H9 (cell line): Measurements from ENCODE around the gene KMT2C. TPM values are rescaled to one million over a fixed set of nuclear protein-coding genes. Genes with fewer than 3 reads are reported as not detected.

Experiments
- DNase-seq: peaks from one replicate; pipeline ENCODE4 v3.0.0-alpha.2; 2017
- H2AFZ ChIP-seq: one replicate; pipeline ENCODE4 v1.6.1; 2013; ENCODE audit warnings: mild to moderate bottlenecking, low read length, control low read depth, moderate library complexity
- H2AK5ac ChIP-seq: 2 replicates; pipeline ENCODE4 v1.6.1; 2013; ENCODE audit warnings: low read length, control low read depth, mixed read lengths; ENCODE audit not compliant: insufficient read length
- H2BK120ac ChIP-seq: one replicate; pipeline ENCODE4 v1.6.1; 2013; ENCODE audit warnings: low read depth, mild to moderate bottlenecking, low read length, control low read depth, inconsistent platforms; ENCODE audit not compliant: poor library complexity, severe bottlenecking
- H2BK12ac ChIP-seq: 2 replicates; pipeline ENCODE4 v1.6.1; 2013; ENCODE audit warnings: low read length, control low read depth, mixed read lengths, low read depth; ENCODE audit not compliant: insufficient read length
- H2BK15ac ChIP-seq: 2 replicates; pipeline ENCODE4 v1.6.1; 2013; ENCODE audit warnings: low read depth, low read length, control low read depth
- H2BK20ac ChIP-seq: one replicate; pipeline ENCODE4 v1.6.1; 2013; ENCODE audit warnings: low read depth, mild to moderate bottlenecking, low read length, control low read depth, inconsistent platforms; ENCODE audit not compliant: poor library complexity, severe bottlenecking
- H2BK5ac ChIP-seq: 2 replicates; pipeline ENCODE4 v1.6.1; 2013; ENCODE audit warnings: low read length, control low read depth, mixed read lengths; ENCODE audit not compliant: insufficient read length
- H3K14ac ChIP-seq: 2 replicates; pipeline ENCODE4 v1.6.1; 2013; ENCODE audit warnings: low read length, control low read depth; ENCODE audit not compliant: insufficient read depth
- H3K18ac ChIP-seq: 2 replicates; pipeline ENCODE4 v1.6.1; 2013; ENCODE audit warnings: low read depth, mild to moderate bottlenecking, mixed read lengths, low read length, control low read depth; ENCODE audit not compliant: insufficient read length
- H3K23ac ChIP-seq: 2 replicates; pipeline ENCODE4 v1.6.1; 2013; ENCODE audit warnings: low read length, control low read depth, mixed read lengths, low read depth; ENCODE audit not compliant: insufficient read length
- H3K23me2 ChIP-seq: 2 replicates; pipeline ENCODE4 v1.6.1; 2013; ENCODE audit warnings: low read depth, mild to moderate bottlenecking, mixed read lengths, low read length, control low read depth; ENCODE audit not compliant: insufficient read length, poor library complexity, severe bottlenecking
- H3K27ac ChIP-seq: 2 replicates; pipeline ENCODE4 v1.5.1; 2013; ENCODE audit warnings: low read length, control low read depth, mixed read lengths, low read depth; ENCODE audit not compliant: insufficient read length
- H3K27me3 ChIP-seq: 2 replicates; pipeline ENCODE4 v1.6.1; 2013; ENCODE audit warnings: low read length, control low read depth, inconsistent platforms; ENCODE audit not compliant: insufficient read depth
- H3K4ac ChIP-seq: 2 replicates; pipeline ENCODE4 v1.6.1; 2013; ENCODE audit warnings: low read depth, mild to moderate bottlenecking, control low read depth, inconsistent platforms, low read length, moderate library complexity
- H3K4me1 ChIP-seq: 2 replicates; pipeline ENCODE4 v1.6.1; 2013; ENCODE audit warnings: low read length, control low read depth, inconsistent platforms; ENCODE audit not compliant: insufficient read depth
- H3K4me2 ChIP-seq: 2 replicates; pipeline ENCODE4 v1.6.1; 2013; ENCODE audit warnings: low read length, control low read depth, mixed read lengths; ENCODE audit not compliant: insufficient read length, insufficient read depth
- H3K56ac ChIP-seq: 2 replicates; pipeline ENCODE4 v1.6.1; 2013; ENCODE audit warnings: low read depth, mild to moderate bottlenecking, mixed read lengths, low read length, control low read depth; ENCODE audit not compliant: insufficient read length
- H3K79me1 ChIP-seq: 2 replicates; pipeline ENCODE4 v1.6.1; 2013; ENCODE audit warnings: low read depth, mild to moderate bottlenecking, moderate library complexity, low read length, control low read depth, inconsistent platforms; ENCODE audit not compliant: insufficient read depth, poor library complexity, severe bottlenecking
- H3K79me2 ChIP-seq: 2 replicates; pipeline ENCODE4 v1.6.1; 2013; ENCODE audit warnings: low read length, control low read depth, inconsistent platforms; ENCODE audit not compliant: insufficient read depth
- H3K9ac ChIP-seq: 2 replicates; pipeline ENCODE4 v1.6.1; 2013; ENCODE audit warnings: low read length, control low read depth, mixed read lengths; ENCODE audit not compliant: insufficient read length; ENCODE audit errors: extremely low read depth
- H3K9me3 ChIP-seq: one replicate; pipeline ENCODE4 v1.6.1; 2013; ENCODE audit warnings: low read depth, low read length, inconsistent platforms; ENCODE audit not compliant: control insufficient read depth
- H3T11ph ChIP-seq: one replicate; pipeline ENCODE4 v1.6.1; 2013; ENCODE audit warnings: mild to moderate bottlenecking, low read length, control low read depth, inconsistent platforms
- H4K20me1 ChIP-seq: one replicate; pipeline ENCODE4 v1.6.1; 2013; ENCODE audit not compliant: control insufficient read depth, insufficient read length, insufficient read depth
- H4K5ac ChIP-seq: 2 replicates; pipeline ENCODE4 v1.6.1; 2013; ENCODE audit warnings: low read depth, mild to moderate bottlenecking, mixed read lengths, low read length, control low read depth; ENCODE audit not compliant: insufficient read length
- H4K8ac ChIP-seq: replicated peaks from 2 replicates; pipeline ENCODE4 v1.6.1; 2013; ENCODE audit warnings: low read length, control low read depth, mixed read lengths, low read depth; ENCODE audit not compliant: insufficient read length
- H4K91ac ChIP-seq: 2 replicates; pipeline ENCODE4 v1.6.1; 2013; ENCODE audit warnings: low read depth, mild to moderate bottlenecking, moderate library complexity, mixed read lengths, low read length, control low read depth; ENCODE audit not compliant: insufficient read length
- H3K27ac Mint-ChIP-seq, 3 experiments: 2 replicates in 2 of 3; 3 replicates in 1 of 3; pipeline ENCODE4 v1.8.0; 2020 to 2021; ENCODE audit warnings: mixed read lengths in 3 of 3, mild to moderate bottlenecking in 1 of 3, moderate library complexity in 1 of 3
- H3K27me3 Mint-ChIP-seq: 2 replicates; pipeline ENCODE4 v1.8.0; 2021; ENCODE audit warnings: low read depth, mild to moderate bottlenecking, moderate library complexity, mixed read lengths
- H3K36me3 Mint-ChIP-seq, 3 experiments: 2 replicates in 2 of 3; 3 replicates in 1 of 3; pipeline ENCODE4 v1.8.0; 2020 to 2021; ENCODE audit warnings: low read depth in 3 of 3, mixed read lengths in 3 of 3; ENCODE audit not compliant: insufficient read depth in 1 of 3
- H3K4me1 Mint-ChIP-seq, 2 experiments: 2 replicates each; pipeline ENCODE4 v1.8.0; 2020; ENCODE audit warnings: mixed read lengths in 2 of 2
- H3K4me3 Mint-ChIP-seq, 2 experiments: 2 replicates in 1 of 2; 3 replicates in 1 of 2; pipeline ENCODE4 v1.8.0; 2020 to 2021; ENCODE audit warnings: mild to moderate bottlenecking in 2 of 2, mixed read lengths in 2 of 2, moderate library complexity in 1 of 2
- H3K9me3 Mint-ChIP-seq, 2 experiments: 2 replicates in 1 of 2; 3 replicates in 1 of 2; pipeline ENCODE4 v1.8.0; 2020; ENCODE audit warnings: mild to moderate bottlenecking in 2 of 2, mixed read lengths in 2 of 2, moderate library complexity in 1 of 2
- CTCF ChIP-seq: fragments of 200-600 bp; sonication (generic); conservative IDR thresholded peaks from 3 replicates; pipeline ENCODE4 v1.8.0; 2021; ENCODE audit warnings: antibody characterized with exemption, mild to moderate bottlenecking
- WGBS: extraction: QIAGEN DNeasy Blood & Tissue Kit; methylation state at CpG from one replicate; pipeline ENCODE4 v1.1.7; 2013; ENCODE audit warnings: missing lambda C conversion rate, low lambda C conversion rate, mixed read lengths; ENCODE audit not compliant: insufficient read length; ENCODE audit errors: extremely low coverage; 5-methylcytosine and 5-hydroxymethylcytosine counted together
- total RNA-seq: library from RNA; stranded (reverse); gene quantifications from 2 replicates; pipeline ENCODE4 v1.2.1, GENCODE V29; 2021

Gene KMT2C
- total RNA-seq, 1 experiment from 2014 or later: 32.2 TPM

DNA sequence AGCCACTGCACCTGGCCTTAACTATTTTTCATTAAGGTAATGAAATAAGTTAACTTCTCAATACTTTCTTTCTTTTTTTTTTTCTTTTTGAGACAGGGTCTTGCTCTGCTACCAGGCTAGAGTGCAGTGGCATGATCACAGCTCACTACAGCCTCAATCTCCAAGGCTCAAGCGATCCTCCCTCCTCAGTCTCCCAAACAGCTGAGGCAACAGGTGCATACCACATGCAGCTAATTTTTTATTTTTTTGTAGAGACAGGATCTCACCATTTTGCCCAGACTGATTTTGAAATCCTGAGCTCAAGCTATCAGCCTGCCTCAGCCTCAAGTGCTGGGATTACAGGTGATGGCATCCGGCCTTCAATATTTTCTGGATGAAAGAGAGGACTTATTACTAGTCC, 21.0 kb downstream of the KMT2C start:
- no peaks in the 10 kb centered on the region; the same call in 1 of the 2 replicates for H3K27me3 Mint-ChIP-seq
- H4K91ac ChIP-seq: no peak overlapping the region
- H3K9ac ChIP-seq: no peak overlapping the region
- no peak overlapping the region for H2BK15ac ChIP-seq
- no peak overlapping the region for H2BK5ac ChIP-seq
- H2BK20ac ChIP-seq: no peak overlapping the region
- TF ChIP-seq CTCF: no peak
- H2BK12ac ChIP-seq: no peak overlapping the region
- H3K14ac ChIP-seq: no peak overlapping the region
- no peak overlapping the region for H4K5ac ChIP-seq
- peaks cover 8% of the 10 kb centered on the region for H3K79me1 ChIP-seq
- no peaks in the 10 kb centered on the region for H3K23me2 ChIP-seq
- no peak overlapping the region for H2AK5ac ChIP-seq
- no peak overlapping the region for H3K4ac ChIP-seq
- no peak overlapping the region for H3K56ac ChIP-seq
- H3K4me3 Mint-ChIP-seq: no peak overlapping the region
- H3K4me2 ChIP-seq: no peak overlapping the region
- no peak overlapping the region for H3K27ac Mint-ChIP-seq
- no peak for DNase-seq
- no peak overlapping the region for H3K23ac ChIP-seq
- H2BK120ac ChIP-seq: no peak overlapping the region
- no peak overlapping the region for H4K8ac ChIP-seq
- H3K4me1 Mint-ChIP-seq: peaks cover 14 to 20% of the 10 kb centered on the region in 2 experiments
- H3T11ph ChIP-seq: no peak overlapping the region
- H3K36me3 Mint-ChIP-seq: peaks cover 0 to 11% (median 3%) of the 10 kb centered on the region in 3 experiments; a peak in 3 of 7 replicates
- no peak overlapping the region for H3K27ac ChIP-seq
- H2AFZ ChIP-seq: no peak overlapping the region
- H3K79me2 ChIP-seq: peaks cover 4% of the 10 kb centered on the region; the same call in 1 of the 2 replicates
- H3K18ac ChIP-seq: no peak overlapping the region
- peaks cover 13 to 16% of the 10 kb centered on the region in 2 experiments for H3K9me3 Mint-ChIP-seq
- H3K27me3 ChIP-seq: no peaks in the 10 kb centered on the region
- no peaks in the 10 kb centered on the region for H3K4me1 ChIP-seq
- no peaks in the 10 kb centered on the region for H3K9me3 ChIP-seq
- WGBS: no CpG with 5 or more reads among the region's 2 CpGs
- no peaks in the 10 kb centered on the region for H4K20me1 ChIP-seq
